GM19468 (cell line): ENCODE data around the gene FAM83F.
"Not testable (repeated sequence)": the region's sequence is repeated elsewhere in the genome, so short reads cannot be mapped to it uniquely, and the experiment has no call there.

Experiments used
- ATAC-seq: cut with Tn5 transposase; IDR thresholded peaks from one replicate; pipeline ENCODE4 v1.9.1; 2021; ENCODE audit warnings: mild to moderate bottlenecking, moderate library complexity, moderate number of reproducible peaks; ENCODE audit not compliant: unreplicated experiment; ENCODE audit errors: extremely low read depth

Gene FAM83F

DNA sequence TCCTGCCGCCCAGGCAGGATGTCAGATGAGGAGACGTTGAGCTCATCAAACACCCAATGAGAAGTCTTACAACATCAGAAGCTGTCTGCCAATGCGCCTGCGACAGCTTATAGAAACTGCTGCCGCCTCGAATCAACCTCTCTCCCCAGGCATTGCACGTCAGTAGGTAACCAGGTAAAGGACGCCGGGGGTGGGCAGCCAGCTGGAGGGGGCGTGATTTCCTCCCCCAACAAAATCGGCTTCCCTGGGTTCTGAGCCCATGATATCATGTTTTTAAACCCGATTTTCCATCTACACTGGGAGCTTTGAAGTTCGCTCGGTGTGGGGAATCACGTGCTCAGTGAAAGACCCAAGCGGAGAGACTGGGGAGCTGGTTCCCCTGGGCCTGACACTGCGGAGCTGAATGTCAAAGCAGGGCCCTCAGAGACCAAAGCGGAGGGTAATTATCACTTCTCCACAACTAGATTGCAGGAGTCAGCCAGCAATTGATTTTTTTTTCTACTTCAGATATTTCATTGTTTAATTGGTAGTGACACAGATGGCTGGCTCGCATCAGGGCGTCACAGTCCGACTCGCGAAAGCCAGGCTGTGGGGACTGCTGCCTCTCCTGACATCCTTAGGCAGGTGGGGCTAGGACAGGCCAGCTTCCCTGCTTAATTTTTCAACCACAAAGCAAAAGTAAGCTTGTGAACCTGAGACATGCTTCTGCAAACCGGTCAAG lies 15.4 kb downstream of the FAM83F start:
- no peak for ATAC-seq

- no peak for ATAC-seq
Observed at GRCh38 chr22:40010746-40011145, 16.0 kb downstream of the FAM83F start.

DNA sequence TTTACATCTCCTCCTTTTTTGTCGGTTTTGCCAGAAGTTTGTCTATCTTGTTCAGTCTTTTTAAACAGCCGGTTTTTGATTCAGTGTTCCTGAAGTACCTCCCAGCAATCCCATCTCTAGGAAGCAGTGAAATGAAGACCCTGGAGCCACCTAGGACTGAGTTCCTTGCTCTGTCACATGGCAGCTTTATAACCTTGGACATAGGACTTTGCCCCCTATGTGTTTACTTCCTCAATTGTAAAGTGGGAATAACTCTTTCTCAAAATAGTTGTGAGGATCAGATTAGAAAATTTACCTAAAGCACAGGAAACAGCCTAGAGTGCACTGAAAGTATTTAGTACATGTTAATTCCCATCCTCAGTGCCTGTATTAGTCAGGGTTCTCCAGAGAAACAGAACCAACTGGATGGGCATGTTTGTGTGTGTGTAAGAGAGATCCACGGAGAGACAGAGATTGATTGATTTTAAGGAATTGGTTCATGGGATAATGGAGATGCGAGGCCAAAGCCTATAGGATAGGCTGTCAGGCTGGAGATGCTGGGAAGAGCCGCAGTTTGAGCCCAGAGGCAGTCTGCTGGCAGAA lies 20.0 kb downstream of the FAM83F start:
- ATAC-seq, result no peak

- no peak for ATAC-seq
Observed at GRCh38 chr22:40015358-40015976, 20.7 kb downstream of the FAM83F start.

DNA sequence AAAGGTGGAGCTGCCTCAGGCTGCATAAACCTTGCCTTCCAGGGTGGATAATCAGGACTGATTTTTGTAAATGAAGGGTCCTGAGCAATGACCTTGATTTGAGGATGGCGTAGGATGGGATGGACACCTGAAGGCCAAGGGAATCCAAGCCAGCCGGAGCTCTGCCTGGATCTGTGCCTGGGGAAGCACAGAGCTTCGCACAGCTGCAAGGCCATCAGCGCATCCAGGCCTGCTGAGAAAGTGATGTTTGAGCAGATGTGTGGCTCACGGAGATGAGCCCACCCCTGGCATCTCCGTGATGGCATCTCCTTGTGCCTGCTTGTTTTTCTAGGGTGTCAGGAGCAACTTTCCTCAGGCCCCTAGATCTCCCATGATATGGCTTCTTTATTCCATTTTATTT lies 23.3 kb downstream of the FAM83F start:
- no peak for ATAC-seq

GRCh38 chr22:40019100-40019499 lies 24.3 kb downstream of the FAM83F start:
- no peak for ATAC-seq

DNA sequence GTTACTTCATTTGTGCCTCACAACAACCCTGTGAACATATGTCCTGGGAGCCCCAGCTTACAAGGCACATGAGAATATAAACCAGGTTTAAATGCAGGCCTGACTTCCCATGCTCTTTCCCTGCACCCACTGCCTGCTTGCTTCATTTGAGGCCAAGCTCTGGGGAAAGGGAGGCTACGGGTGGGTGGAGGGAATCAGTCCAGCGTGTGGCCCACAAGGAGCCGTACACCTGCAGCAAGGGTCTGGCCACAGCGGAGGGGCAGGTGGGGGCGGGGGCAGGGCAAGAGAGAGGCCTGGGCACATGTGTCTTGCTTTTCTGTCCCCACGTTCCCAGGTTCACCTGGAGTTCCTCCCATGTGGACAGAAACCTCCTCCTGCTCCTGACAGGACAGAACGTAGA lies 26.2 kb downstream of the FAM83F start:
- no peak for ATAC-seq

- ATAC-seq, result no peak
Observed at GRCh38 chr22:40021401-40022000, 26.7 kb downstream of the FAM83F start.

DNA sequence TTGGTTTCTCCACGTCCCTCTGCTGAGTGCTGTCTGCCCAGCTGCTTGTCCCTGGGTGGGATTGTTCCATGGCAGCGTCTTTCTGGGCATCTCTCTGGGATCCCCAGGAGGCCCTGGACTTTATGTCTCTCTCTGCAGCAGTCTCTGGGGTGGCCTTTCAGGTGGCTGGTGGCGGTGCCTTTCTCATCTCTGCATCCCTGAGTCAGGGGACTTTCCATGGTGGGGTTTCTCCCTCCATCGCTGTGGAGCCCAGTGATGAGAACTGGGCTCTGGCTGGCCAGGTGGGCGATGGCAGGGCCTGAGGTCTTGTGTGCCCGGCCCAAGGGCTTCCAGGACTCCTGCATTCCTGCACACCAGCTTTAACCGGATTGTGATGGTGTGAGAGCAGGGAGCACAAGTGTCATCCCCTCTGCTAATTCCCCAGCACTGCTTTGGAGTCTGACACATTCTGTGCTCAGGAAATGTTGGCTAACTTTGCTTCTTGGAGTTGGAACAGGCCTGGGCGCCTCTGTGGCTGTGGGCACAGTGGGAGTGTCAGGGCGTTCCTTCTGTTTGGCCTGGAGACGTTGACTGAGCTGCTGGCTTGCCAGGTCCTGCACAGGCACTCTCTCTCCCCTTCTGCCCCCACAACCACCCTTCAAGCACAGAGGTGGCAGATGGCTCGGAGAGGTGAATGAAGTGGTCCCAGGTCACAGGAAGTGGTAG lies 27.9 kb downstream of the FAM83F start:
- ATAC-seq, result no peak

- no peak for ATAC-seq
Observed at GRCh38 chr22:40023341-40023841, 28.6 kb downstream of the FAM83F start.

DNA sequence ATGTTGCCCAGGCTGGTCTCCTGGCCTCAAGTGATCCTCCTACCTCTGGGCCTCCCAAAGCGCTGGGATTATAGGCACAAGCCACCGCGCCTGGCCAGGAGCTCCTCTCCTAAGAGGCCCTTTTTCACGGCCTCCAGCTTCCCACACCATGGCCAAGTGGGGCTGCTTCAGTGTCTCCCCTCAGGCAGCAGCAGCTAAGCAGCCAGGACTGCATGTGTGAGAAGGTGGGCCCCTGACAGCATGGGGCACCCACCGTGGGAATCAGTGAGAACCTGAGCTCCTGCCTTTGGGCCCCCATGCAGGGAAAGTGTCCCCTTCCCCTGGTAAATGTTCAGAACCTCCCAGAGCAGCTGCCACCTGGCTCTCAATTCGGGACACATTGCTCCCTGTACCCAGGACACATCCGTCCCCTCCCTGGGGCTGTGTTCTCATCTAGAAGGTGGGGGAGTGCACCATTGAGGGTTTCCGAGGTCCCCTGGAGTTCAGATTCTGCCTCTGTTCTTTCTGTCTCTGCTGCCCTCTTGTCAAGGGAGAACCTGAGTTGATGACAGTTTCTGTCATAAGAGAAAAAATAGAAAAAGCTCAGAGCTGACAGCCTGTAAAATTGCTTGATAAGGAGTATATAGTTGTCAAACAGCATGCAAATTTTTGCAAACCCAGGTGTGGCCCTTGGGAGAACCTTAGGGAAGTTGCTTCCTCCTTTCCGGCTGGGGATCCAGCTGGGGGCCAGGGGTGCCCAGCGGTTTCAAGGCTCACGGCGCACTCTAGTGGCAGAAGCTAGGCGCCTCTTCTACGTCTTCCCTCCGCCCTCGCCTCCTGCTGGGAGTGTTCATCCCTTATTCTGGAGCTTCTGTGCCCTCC lies 29.7 kb downstream of the FAM83F start:
- ATAC-seq, result no peak

DNA sequence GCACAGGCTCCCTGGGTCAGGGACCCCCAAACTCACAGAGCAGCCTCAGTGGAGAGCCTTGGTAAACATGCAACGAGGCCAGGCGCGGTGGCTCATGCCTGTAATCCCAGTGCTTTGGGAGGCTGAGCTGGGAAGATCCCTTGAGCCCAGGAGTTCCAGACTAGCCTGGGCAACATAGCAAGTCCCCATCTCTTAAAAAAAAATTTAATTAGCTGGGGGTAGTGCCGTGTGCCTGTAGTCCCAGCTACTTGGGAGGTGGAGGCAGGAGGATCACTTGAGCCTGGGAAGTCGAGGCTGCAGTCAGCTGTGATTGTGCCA lies 30.3 kb downstream of the FAM83F start:
- not testable (repeated sequence) for ATAC-seq

- no peak for ATAC-seq
Observed at GRCh38 chr22:40025856-40026255, 31.1 kb downstream of the FAM83F start.

GRCh38 chr22:40026641-40027040 lies 31.9 kb downstream of the FAM83F start:
- ATAC-seq, result no peak

DNA sequence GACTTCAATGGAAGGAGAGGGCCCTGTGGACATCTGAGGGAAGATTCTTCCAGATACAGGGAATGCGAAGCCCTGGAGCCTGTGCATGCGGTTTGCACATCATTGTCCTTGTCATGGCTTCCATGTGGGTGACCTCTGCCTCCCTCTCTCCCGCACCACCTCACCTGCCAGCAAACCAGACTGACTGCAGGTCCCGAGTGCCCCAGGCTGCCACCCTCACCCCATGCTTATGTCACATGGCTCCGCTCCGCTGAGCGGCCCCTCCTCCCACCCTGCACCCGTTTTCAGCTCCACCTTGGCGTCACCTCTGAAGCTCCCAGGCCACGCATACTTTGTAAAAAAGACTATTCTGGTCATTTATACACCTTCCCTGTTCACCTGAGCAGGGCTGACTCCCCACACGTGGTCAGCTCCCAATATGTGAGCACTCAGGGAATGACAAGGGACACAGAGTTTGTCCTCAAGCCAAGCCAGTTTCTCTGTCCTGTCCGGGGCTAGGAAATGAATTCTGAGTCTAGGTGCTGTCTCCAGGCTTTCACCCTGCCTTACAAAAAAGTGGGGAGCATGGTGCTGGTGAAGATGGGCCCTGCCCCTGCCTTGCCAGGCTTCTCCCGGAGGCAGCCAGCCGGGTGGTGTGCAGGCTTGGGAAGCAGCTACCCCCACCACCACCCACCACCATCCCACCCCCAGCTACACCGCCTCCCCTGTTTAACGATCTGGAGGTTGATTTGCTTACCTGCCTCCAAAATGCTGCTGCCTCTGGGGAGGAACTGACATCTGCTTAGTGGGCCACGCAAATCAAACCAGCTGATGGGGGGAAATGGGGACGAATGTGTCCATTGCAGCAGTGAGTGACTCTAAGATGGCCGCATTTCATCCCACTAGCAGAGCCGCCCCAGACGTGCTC lies 32.7 kb downstream of the FAM83F start:
- no peak for ATAC-seq

GRCh38 chr22:40028098-40028425 lies 33.3 kb downstream of the FAM83F start:
- no peak for ATAC-seq

GRCh38 chr22:40029189-40029890 lies 34.6 kb downstream of the FAM83F start:
- ATAC-seq, result no peak

DNA sequence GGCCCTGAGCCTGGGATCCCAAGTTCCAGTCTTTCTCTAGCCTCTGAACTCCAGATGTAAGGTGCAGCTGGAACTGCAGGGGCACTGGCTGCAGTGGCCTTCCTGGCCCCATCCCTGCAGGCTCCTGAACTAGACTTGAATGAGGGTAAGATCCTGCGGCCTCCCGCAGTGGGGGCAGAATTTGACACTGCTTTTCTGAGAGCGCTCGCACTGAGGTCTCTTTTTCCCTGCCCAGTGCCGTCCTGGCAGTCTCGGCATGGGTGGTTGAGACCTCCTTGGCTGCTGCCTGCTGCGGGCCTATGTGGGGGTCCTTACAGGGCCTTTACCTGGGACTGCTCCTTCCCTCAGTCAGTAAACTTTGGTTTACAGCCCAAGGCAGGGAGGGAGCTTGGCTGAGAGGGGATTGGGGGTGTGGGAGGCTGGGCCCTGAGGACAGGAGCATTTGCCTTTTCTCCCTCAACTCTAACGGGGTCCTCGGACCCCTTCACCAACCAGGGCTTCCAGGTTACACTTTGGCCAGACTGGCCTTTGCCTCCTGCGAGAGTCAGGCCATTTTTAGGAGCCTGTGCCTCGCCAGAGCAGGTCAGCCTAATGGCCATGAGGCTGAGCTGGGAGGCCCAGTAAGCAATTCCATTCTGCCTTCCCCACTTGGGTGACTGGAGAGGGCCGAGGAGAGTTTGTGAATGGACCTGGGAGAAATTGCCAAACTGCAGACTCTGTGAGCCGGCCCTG lies 35.4 kb downstream of the FAM83F start:
- ATAC-seq, result no peak
